Measurements from ENCODE around the gene DAZAP2.
"Not testable (repeated sequence)": the region's sequence is repeated elsewhere in the genome, so short reads cannot be mapped to it uniquely, and the experiment has no call there.

Gene DAZAP2

DNA sequence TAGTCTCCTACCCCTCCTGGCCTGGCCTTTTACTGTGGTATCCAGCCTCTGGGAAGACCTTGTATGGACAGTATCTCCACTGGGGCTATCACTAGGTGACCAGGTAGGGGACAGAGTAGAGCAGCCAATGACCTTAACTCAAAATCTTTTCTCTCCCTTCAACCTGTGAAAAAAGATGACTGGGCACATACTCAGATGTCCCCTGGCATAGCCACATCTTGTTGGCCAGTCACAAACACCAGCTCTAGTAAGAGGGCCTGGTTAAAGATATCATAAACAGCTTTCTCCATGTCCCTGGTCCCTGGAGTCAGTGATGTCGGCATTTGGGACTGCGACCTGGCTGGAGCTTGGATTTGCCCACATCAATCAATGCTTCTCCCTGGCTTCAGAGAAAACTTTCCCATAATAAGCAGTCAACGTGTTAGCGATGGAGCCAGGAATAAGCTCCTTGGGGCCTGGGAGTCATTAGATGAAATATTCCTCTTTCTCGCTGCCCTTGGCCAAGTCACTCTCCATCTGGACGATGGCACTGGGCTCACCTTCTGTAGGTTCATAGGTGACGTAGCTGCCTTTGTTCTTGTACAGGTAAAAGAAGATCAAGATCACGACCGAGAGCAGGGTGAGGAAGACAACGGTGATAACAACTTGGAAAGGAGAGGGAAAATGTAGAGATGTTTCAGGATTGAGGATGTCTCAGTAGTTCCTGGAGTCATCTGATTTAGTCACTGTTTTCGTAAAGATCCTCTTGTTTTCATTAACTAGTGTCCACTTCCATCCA lies 7.0 kb downstream of the DAZAP2 start:
- in situ Hi-C loops (cut with HindIII; ENCODE audit: low sequenced_read_pairs), result no loop called here
- no peak overlapping the region for H3K4me3 ChIP-seq (ENCODE audit: low read depth, low read length)
- DNase-seq (ENCODE audit: low read depth), result no peak
- TF ChIP-seq, protein P1, sequence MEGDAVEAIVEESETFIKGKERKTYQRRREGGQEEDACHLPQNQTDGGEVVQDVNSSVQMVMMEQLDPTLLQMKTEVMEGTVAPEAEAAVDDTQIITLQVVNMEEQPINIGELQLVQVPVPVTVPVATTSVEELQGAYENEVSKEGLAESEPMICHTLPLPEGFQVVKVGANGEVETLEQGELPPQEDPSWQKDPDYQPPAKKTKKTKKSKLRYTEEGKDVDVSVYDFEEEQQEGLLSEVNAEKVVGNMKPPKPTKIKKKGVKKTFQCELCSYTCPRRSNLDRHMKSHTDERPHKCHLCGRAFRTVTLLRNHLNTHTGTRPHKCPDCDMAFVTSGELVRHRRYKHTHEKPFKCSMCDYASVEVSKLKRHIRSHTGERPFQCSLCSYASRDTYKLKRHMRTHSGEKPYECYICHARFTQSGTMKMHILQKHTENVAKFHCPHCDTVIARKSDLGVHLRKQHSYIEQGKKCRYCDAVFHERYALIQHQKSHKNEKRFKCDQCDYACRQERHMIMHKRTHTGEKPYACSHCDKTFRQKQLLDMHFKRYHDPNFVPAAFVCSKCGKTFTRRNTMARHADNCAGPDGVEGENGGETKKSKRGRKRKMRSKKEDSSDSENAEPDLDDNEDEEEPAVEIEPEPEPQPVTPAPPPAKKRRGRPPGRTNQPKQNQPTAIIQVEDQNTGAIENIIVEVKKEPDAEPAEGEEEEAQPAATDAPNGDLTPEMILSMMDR (IDR thresholded peaks at IDR 0.05; ENCODE audit: low read depth, low read length, missing control alignments), result no peak

DNA sequence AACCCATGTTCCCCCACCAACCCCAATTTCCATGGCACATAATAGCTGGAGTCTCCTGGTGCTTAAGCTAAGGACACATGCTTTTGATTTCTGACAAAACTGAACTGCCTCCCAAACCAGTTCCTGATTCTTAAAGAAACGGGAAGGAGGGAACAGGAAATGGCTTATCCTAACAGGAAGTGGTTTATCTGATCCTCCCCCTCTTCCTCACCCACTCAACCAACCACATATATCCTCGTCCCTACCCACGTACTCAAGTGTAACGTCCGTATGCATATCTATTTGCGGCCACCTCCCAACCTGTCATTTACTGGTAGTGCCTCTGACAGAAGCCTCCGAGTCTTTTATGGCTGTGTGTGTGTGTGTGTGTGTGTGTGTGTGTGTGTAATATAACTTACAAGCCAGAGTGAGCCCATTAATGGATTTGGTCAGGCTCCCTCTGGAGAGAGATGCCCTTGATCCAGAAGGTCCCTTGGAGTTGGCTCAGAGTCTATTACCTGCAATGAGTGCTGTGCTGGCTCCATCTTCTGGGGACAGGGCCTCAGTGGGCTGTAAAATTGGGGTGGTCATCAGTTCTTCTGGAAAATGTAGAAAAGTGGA lies 7.7 kb downstream of the DAZAP2 start:
- in situ Hi-C loops (cut with HindIII; ENCODE audit: low sequenced_read_pairs), result no loop called here

DNA sequence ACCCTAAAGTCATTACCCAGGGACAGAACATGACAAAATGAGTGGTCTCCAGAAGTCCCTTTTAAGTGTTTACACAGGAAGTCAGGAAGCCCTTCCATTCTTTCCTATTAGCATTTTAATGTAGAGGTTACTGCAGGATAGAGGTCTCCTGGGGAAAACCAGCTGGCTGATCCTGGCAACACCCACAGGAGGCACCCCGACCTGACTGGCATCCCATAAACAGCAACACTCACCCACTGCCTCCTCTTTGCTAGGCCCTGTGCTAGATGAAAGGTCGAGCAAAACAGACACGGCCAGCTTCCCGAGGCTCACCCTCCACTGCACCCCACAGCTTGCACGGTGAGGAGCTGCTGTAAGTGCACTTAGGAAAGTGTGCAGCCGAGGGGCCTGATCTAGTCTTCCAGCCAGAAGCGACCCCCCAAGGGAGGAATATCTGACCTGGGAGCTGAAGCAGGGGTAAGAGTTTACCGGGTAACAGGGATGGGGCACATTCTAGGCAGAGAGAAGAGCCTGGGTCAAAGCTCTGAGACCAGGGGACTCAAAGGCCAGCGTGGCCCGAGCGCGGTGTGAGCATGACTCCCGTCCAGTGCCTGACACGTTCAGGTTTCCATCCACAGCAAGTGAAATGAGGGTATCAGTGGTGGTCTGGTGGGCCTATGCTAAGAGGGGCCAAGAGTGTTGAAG lies 9.0 kb downstream of the DAZAP2 start:
- TF ChIP-seq, protein P1 (IDR thresholded peaks at IDR 0.05; ENCODE audit: low read depth, low read length, missing control alignments), result no peak
- H3K4me3 ChIP-seq (ENCODE audit: low read depth, low read length), result no peak overlapping the region
- DNase-seq (ENCODE audit: low read depth), result no peak
- in situ Hi-C loops (cut with HindIII; ENCODE audit: low sequenced_read_pairs), result no loop called here

More for the DNA sequence above, 7.7 kb downstream of the DAZAP2 start:
- H3K4me3 ChIP-seq (ENCODE audit: low read depth, low read length), result no peak overlapping the region
- TF ChIP-seq, protein P1 (IDR thresholded peaks at IDR 0.05; ENCODE audit: low read depth, low read length, missing control alignments), result peak; percentile 10
- no peak for DNase-seq (ENCODE audit: low read depth)

DNA sequence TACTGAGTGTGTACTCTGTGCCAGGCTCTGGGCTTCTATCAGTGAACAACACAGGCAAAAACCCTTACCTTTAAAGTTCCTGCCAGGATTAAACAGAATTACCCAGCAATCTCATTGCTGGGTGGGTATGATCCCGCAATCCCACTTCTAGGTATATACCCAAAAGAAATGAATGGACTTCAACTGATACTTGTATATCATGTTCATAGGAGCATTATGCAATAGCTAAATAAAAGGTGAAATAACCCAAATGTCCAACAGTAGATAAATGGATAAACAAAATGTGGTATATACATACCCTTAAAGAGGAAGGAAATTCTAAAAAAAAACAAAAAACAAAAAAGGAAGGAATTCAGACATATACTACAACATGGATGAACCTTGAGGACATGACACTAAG lies 14.7 kb downstream of the DAZAP2 start:
- TF ChIP-seq, protein P1 (IDR thresholded peaks at IDR 0.05; ENCODE audit: low read depth, low read length, missing control alignments), result no peak

DNA sequence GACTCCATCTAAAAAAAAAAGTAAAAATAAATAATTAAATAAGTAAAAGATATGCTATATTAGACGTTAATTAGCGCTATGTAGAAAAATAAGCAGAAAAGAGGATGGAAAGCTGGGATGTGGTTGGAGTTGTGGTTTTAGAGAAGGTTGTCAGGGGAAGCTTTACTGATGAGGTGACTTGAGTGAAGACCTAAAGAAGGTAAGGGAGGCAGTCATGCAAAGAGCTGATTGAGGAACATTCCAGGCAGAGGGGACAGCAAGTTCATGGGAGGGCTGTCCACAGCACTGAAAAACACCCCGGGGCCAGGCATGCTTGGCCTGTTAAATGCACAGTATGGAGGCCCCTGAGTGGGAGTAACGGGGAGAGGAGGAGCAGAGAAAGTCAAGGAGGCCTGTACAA lies 15.9 kb downstream of the DAZAP2 start:
- in situ Hi-C loops (cut with HindIII; ENCODE audit: low sequenced_read_pairs), result no loop called here
- no peak for DNase-seq (ENCODE audit: low read depth)
- H3K4me3 ChIP-seq (ENCODE audit: low read depth, low read length), result no peak overlapping the region
- TF ChIP-seq, protein P1 (IDR thresholded peaks at IDR 0.05; ENCODE audit: low read depth, low read length, missing control alignments), result no peak

More for the DNA sequence above, 14.7 kb downstream of the DAZAP2 start:
- in situ Hi-C loops (cut with HindIII; ENCODE audit: low sequenced_read_pairs), result no loop called here
- DNase-seq (ENCODE audit: low read depth), result no peak
- H3K4me3 ChIP-seq (ENCODE audit: low read depth, low read length), result no peak overlapping the region

DNA sequence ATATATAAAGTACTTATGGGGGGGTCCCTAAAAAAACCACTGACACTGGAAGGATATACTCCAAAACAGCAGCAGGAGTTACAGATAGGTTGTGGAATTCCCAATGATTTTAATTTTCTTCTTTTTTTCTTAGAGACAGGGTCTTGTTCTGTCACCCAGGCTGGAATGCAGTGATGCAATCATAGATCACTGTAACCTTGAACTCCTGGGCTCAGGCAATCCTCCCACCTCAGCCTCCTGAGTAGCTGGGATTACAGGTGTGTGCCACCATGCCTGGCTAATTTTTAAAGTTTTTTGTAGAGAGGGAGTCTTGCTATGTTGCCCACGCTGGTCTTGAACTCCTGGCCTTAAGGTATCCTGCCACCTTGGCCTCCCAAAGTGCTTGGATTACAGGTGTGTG lies 21.0 kb downstream of the DAZAP2 start:
- DNase-seq (ENCODE audit: low read depth); H3K4me3 ChIP-seq (ENCODE audit: low read depth, low read length); in situ Hi-C loops (cut with HindIII; ENCODE audit: low sequenced_read_pairs): not testable (repeated sequence)

DNA sequence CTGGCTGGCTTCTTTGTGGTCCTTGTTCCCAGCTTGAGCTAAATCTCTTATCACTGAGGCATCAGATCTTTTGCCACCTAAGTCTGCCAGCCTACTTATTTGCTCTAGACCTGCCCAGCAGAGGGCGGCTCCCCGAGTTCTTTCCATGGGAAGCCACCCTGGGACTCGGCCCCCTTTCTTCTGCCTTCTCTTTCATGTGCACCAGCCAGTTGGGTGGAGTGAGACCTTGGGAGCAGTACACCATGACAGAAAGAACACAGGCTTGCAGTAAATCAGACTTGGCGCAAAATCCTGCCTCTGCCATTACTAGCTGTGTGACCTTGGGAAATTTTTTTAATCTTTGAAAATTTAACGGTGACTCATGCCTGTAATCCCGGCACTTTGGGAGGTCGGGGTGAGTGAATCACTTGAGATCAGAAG lies 24.1 kb downstream of the DAZAP2 start:
- TF ChIP-seq, protein P1 (IDR thresholded peaks at IDR 0.05; ENCODE audit: low read depth, low read length, missing control alignments), result peak; percentile 28
- DNase-seq (ENCODE audit: low read depth), result no peak
- in situ Hi-C loops (cut with HindIII; ENCODE audit: low sequenced_read_pairs), result no loop called here
- H3K4me3 ChIP-seq (ENCODE audit: low read depth, low read length), result no peak overlapping the region

Measured in astrocyte of the cerebellum (primary cell).